Activated T-helper 1 cell treated with anti-CD3 and anti-CD28 coated beads, Interleukin-12 subunit alpha, Interleukin-12 subunit beta, Interleukin-2, Interleukin-4 antibody, amounts not matched to agents 30 ng/mL and 10 ng/mL and 1 ng/mL, durations not matched to agents 14 hours and 24 hours and 36 hours (primary cell): ENCODE data around the gene TMEM271. TPM values are rescaled to one million over a fixed set of nuclear protein-coding genes. Genes with fewer than 3 reads are reported as not detected.
"Not testable (repeated sequence)": the region's sequence is repeated elsewhere in the genome, so short reads cannot be mapped to it uniquely, and the experiment has no call there.

Experiments
- DNase-seq: peaks from one replicate; pipeline ENCODE4 v3.0.0; 2021; ENCODE audit warnings: low spot score
- H3K27ac Mint-ChIP-seq: one replicate; pipeline ENCODE4 v1.8.0; 2021; ENCODE audit warnings: mild to moderate bottlenecking, mixed read lengths
- H3K27me3 Mint-ChIP-seq: one replicate; pipeline ENCODE4 v1.8.0; 2022; ENCODE audit warnings: mild to moderate bottlenecking, moderate library complexity, mixed read lengths; ENCODE audit not compliant: insufficient read depth
- H3K36me3 Mint-ChIP-seq: one replicate; pipeline ENCODE4 v1.8.0; 2021; ENCODE audit warnings: low read depth, mixed read lengths
- H3K4me1 Mint-ChIP-seq: one replicate; pipeline ENCODE4 v1.8.0; 2021; ENCODE audit warnings: low read depth, mixed read lengths
- H3K4me3 Mint-ChIP-seq: one replicate; pipeline ENCODE4 v1.8.0; 2021; ENCODE audit warnings: mild to moderate bottlenecking, moderate library complexity, mixed read lengths
- H3K9me3 Mint-ChIP-seq: one replicate; pipeline ENCODE4 v1.8.0; 2021; ENCODE audit warnings: mixed read lengths
- intact Hi-C: fragments of 100-400 bp; cut with micrococcal nuclease; formaldehyde crosslinking; loops from one replicate; pipeline ENCODE4 v1.15.1; 2024
- total RNA-seq: library from RNA; stranded (reverse); gene quantifications from 2 replicates; pipeline ENCODE4 v1.2.3, GENCODE V29; 2022

Gene TMEM271
- total RNA-seq, 1 donor from 2014 or later, result not detected

GRCh38 chr4:571838-572572, 4.1 kb downstream of the TMEM271 start:
- peaks cover 12% of the 10 kb centered on the region for H3K9me3 Mint-ChIP-seq
- no peak overlapping the region for H3K4me3 Mint-ChIP-seq
- no peak for DNase-seq
- H3K4me1 Mint-ChIP-seq, result peaks cover 1% of the 10 kb centered on the region
- no peaks in the 10 kb centered on the region for H3K36me3 Mint-ChIP-seq
- intact Hi-C loops, result no loop called here
- H3K27me3 Mint-ChIP-seq, result peaks cover 19% of the 10 kb centered on the region
- H3K27ac Mint-ChIP-seq, result no peak overlapping the region

DNA sequence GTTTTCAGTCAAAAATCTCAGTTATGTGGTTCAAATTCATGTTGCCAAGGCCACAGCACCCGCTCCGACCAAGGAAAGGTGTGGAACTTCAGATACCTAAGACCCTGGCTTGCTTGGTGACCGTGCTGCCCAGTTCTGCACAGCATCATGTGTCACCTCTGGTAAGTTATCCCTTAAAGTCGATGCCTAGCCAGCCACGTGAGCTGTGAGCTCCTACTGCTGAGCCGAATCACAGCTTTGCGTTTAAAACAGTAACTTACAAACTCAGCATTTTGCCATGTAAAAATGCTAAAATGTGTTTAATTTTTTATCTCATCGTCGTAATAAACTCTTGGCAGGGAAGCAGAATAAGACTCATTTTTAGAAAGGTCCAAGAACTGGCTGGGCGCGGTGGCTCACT, 5.3 kb downstream of the TMEM271 start:
- no peak for DNase-seq
- peaks cover 12% of the 10 kb centered on the region for H3K9me3 Mint-ChIP-seq
- peaks cover 18% of the 10 kb centered on the region for H3K27me3 Mint-ChIP-seq
- H3K27ac Mint-ChIP-seq, result no peak overlapping the region
- H3K4me3 Mint-ChIP-seq, result no peak overlapping the region
- no peaks in the 10 kb centered on the region for H3K36me3 Mint-ChIP-seq
- intact Hi-C loops, result no loop called here
- no peaks in the 10 kb centered on the region for H3K4me1 Mint-ChIP-seq

DNA sequence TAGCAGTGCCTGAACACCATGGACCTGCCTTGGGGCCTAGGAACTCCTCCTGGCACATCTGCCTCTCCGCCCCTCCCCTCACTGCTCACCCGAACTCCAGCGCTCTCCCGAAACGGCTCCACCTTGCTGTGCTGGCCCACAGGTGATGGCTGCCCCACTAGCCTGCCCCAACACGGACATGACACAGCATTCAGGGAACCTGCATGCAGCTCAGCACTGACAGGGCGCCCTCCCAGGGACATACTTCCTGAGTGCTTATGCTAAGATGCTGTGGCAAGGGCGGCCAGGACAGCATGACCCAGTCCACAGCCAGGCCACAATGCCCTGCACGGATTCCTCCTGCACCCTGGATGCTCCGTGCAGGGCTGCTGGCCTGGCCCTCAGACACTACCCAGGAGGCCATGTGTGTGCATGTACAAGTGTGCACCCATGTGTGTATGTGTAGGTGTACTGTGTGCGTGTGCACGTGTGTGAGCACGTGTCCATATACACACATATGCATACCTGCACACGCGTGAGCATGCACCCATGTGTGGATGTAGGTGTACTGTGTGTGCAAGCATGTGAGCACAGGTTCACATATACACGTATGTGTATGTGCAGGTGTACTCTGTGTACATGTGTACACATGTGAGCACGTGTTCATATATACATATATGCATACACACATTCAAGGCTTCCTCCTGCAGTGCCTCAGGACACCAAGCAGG, 6.0 kb downstream of the TMEM271 start:
- H3K9me3 Mint-ChIP-seq, result peaks cover 12% of the 10 kb centered on the region

DNA sequence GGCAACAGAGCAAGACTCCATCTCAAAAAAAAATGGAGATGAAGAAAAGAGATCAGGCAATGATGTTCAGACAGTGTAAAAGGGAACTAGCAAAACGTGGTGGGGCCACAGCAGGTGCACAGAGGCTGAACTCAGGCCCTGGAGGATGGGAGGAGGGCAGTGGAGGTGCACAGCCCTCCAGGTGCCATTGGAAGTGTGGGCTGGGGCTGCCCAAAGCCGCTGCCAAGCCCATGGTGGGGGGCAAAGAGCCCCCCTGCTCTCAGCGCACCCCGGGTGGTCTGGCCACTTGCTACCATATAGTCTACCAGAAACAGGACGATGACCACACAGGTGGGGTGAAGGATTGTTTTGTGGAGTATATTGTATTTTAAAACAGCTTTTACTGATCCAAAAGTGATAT, 7.1 kb downstream of the TMEM271 start:
- peaks cover 12% of the 10 kb centered on the region for H3K27me3 Mint-ChIP-seq
- H3K4me1 Mint-ChIP-seq, result no peaks in the 10 kb centered on the region
- intact Hi-C loops, result no loop called here
- no peak overlapping the region for H3K4me3 Mint-ChIP-seq
- no peaks in the 10 kb centered on the region for H3K36me3 Mint-ChIP-seq
- peaks cover 14% of the 10 kb centered on the region for H3K9me3 Mint-ChIP-seq
- H3K27ac Mint-ChIP-seq, result no peak overlapping the region
- no peak for DNase-seq

More for the DNA sequence above, 6.0 kb downstream of the TMEM271 start:
- no peak for DNase-seq
- Mint-ChIP-seq H3K4me3 (no peak overlapping the region), H3K36me3 (no peaks in the 10 kb centered on the region), H3K4me1 (no peaks in the 10 kb centered on the region), H3K27me3 (peaks cover 18% of the 10 kb centered on the region), H3K27ac (no peak overlapping the region)
- intact Hi-C loops, result no loop called here

DNA sequence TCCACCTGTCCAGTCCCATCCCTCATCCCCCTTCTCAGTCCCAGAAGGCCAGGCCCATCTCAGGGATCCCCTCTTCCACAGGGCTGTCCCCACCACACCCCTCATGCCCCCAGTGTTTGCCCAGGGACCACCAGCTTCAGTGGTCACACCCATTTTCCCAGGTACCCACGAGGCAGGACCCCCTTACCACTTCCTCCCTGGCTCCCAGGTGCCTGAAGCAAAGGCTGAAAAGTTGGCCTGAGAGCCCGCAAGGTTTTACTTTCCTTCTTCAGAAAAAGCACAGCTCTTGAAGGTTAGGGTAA, 7.8 kb downstream of the TMEM271 start:
- intact Hi-C loops, result no loop called here
- H3K9me3 Mint-ChIP-seq, result peaks cover 9% of the 10 kb centered on the region

DNA sequence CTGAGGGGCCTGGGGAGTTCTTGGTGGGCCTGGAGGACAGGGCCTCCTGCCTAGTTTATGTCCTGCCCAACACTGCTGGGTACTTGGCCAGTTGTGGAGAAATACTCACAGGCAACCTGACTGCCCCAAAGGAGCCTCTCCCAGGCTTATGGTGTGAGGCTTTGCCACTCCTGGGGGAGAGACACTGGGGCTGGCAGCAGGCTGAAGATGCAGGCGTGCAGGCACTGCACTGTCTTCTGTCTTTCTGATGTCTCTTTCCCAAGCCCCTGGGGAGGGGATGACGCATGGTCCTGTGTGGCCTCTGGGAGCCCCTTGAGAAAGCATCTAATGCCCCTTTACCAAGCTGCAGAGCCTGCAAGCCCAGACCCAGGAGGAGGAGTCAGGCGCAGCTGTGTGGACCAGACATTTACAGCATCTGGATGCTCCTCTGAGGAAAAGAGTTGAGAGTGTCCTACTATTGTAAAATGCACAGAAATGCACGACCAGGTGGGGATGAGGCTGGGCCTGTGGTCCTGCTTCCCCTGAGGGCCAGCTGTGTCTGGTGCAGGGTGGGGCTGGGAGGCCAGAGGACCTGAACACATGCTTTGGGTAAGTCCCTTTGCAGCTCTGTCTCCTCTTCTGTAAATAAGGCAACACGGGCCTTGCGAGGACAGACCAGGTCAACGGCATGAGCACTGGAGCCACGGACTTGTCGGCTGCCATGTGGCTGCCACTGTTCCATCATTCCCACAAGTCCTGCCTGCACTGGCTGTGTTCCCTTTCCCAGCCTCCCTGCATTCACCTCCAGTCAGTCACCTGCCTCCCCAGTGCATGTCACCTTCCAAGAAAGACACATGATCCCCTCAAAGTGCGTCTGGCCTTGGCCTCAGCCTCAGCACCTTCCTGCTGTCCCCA, 8.4 kb downstream of the TMEM271 start:
- no peaks in the 10 kb centered on the region for H3K36me3 Mint-ChIP-seq
- H3K9me3 Mint-ChIP-seq, result peaks cover 15% of the 10 kb centered on the region
- H3K27ac Mint-ChIP-seq, result no peak overlapping the region
- H3K27me3 Mint-ChIP-seq, result peaks cover 6% of the 10 kb centered on the region
- DNase-seq, result no peak
- intact Hi-C loops, result no loop called here
- H3K4me3 Mint-ChIP-seq, result no peak overlapping the region
- H3K4me1 Mint-ChIP-seq, result no peaks in the 10 kb centered on the region

More for the DNA sequence above, 7.8 kb downstream of the TMEM271 start:
- no peak overlapping the region for H3K27ac Mint-ChIP-seq
- H3K27me3 Mint-ChIP-seq, result peaks cover 6% of the 10 kb centered on the region
- no peak overlapping the region for H3K4me3 Mint-ChIP-seq
- H3K36me3 Mint-ChIP-seq, result no peaks in the 10 kb centered on the region
- no peak for DNase-seq
- no peaks in the 10 kb centered on the region for H3K4me1 Mint-ChIP-seq

GRCh38 chr4:566508-567295, 9.4 kb downstream of the TMEM271 start:
- intact Hi-C loops, result no loop called here
- Mint-ChIP-seq H3K4me1 (no peaks in the 10 kb centered on the region), H3K9me3 (peaks cover 17% of the 10 kb centered on the region), H3K27me3 (peaks cover 2% of the 10 kb centered on the region), H3K27ac (no peak overlapping the region), H3K36me3 (no peaks in the 10 kb centered on the region), H3K4me3 (no peak overlapping the region)
- no peak for DNase-seq

DNA sequence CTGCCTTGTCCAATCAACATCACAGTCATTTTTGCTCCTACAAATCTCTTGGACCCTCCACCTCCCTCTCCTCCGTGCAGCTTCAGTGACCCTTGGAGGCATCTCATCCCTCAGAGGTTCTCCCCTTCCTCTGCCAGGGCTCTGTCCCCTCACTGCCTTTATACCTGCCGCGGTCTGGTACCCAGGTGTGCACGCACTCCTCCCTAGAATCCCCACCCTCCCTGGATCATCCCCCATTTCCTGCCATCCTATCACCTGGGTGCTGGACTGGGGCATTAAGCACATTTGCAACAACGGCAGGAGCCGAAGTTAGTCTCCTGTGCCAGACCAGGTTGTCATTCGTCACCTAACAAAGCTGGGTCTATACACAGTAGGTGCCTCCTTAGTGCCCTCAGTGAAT, 10.1 kb downstream of the TMEM271 start:
- no peaks in the 10 kb centered on the region for H3K27me3 Mint-ChIP-seq
- H3K36me3 Mint-ChIP-seq, result no peaks in the 10 kb centered on the region
- H3K4me1 Mint-ChIP-seq, result no peaks in the 10 kb centered on the region
- intact Hi-C loops, result no loop called here
- H3K4me3 Mint-ChIP-seq, result no peak overlapping the region
- H3K9me3 Mint-ChIP-seq, result peaks cover 17% of the 10 kb centered on the region
- no peak for DNase-seq
- no peak overlapping the region for H3K27ac Mint-ChIP-seq

- H3K4me3 Mint-ChIP-seq, H3K4me1 Mint-ChIP-seq, DNase-seq, H3K36me3 Mint-ChIP-seq, intact Hi-C loops, H3K27ac Mint-ChIP-seq, H3K27me3 Mint-ChIP-seq: not testable (repeated sequence)
- peaks cover 17% of the 10 kb centered on the region for H3K9me3 Mint-ChIP-seq
Observed at GRCh38 chr4:565614-566013, 10.5 kb downstream of the TMEM271 start.

GRCh38 chr4:562458-562857, 13.6 kb downstream of the TMEM271 start:
- H3K4me3 Mint-ChIP-seq, DNase-seq, intact Hi-C loops, H3K27ac Mint-ChIP-seq, H3K36me3 Mint-ChIP-seq, H3K27me3 Mint-ChIP-seq, H3K4me1 Mint-ChIP-seq: not testable (repeated sequence)
- H3K9me3 Mint-ChIP-seq, result peaks cover 20% of the 10 kb centered on the region

GRCh38 chr4:561426-561825, 14.7 kb downstream of the TMEM271 start:
- H3K9me3 Mint-ChIP-seq, result peaks cover 30% of the 10 kb centered on the region
- no peak for DNase-seq
- no peak overlapping the region for H3K4me3 Mint-ChIP-seq
- H3K4me1 Mint-ChIP-seq, result no peaks in the 10 kb centered on the region
- intact Hi-C loops, result no loop called here
- H3K36me3 Mint-ChIP-seq, result no peaks in the 10 kb centered on the region
- no peak overlapping the region for H3K27ac Mint-ChIP-seq
- no peaks in the 10 kb centered on the region for H3K27me3 Mint-ChIP-seq

DNA sequence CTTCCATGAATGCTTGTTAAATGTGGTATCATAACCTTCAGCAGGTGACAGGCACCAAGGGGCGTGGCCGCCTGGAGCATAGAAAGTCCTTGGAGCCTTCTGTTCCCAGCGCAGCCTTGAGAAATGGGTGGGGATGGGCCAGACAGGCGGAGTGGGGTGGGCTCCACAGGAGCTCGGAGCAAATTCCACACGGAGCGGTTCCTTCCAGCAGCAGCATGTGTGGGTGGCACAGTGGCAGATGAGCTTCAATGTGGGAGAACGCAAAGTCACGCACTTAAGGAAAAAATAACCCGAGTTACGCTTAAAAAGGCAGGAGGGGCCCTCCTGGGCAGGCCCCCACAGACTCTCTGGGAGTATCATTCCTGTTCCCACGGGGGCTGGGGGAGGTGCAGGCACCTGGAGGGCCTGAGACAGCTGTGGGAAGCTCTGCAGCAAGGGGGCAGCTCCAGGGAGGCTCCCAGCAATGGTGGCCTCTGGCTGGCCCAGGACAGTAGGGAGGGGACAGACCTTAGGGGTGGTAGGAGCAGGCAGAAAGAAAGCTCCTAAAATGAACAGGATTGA, 15.3 kb downstream of the TMEM271 start:
- H3K4me1 Mint-ChIP-seq, result no peaks in the 10 kb centered on the region
- no peaks in the 10 kb centered on the region for H3K27me3 Mint-ChIP-seq
- no peaks in the 10 kb centered on the region for H3K36me3 Mint-ChIP-seq
- peaks cover 30% of the 10 kb centered on the region for H3K9me3 Mint-ChIP-seq
- no peak overlapping the region for H3K4me3 Mint-ChIP-seq
- no peak overlapping the region for H3K27ac Mint-ChIP-seq
- intact Hi-C loops, result no loop called here
- no peak for DNase-seq
